Adrenal gland (tissue), 12 donors: ENCODE results near the gene MED12L. TPM values are rescaled to one million over a fixed set of nuclear protein-coding genes. Genes with fewer than 3 reads are reported as not detected.

Experiments used
- DNase-seq, 7 donors: peaks; one replicate each; pipeline ENCODE4 v3.0.0-alpha.2; 2019 to 2020
- H3K27ac ChIP-seq, 5 donors: fragments of 200-600 bp; sonication (generic) in 4 of 5; 1 replicate in 3 of 5; 2 replicates in 2 of 5; pipeline versions ENCODE4 v1.5.1 to v1.8.0; 2016 to 2020; ENCODE audit warnings: mild to moderate bottlenecking in 1 of 5
- H3K27me3 ChIP-seq: fragments of 200-600 bp; 2 replicates; pipeline ENCODE4 v1.8.0; 2021
- H3K36me3 ChIP-seq, 2 donors: fragments of 200-600 bp; replicated peaks in 1 of 2; 1 replicate in 1 of 2; 2 replicates in 1 of 2; pipeline versions ENCODE4 v1.5.1 to v1.8.0; 2018 to 2022
- H3K4me1 ChIP-seq, 2 donors: fragments of 200-600 bp; replicated peaks in 1 of 2; 1 replicate in 1 of 2; 2 replicates in 1 of 2; pipeline versions ENCODE4 v1.5.1 to v1.8.0; 2018 to 2021
- H3K4me3 ChIP-seq, 4 donors: fragments of 200-600 bp; sonication (generic) in 3 of 4; one replicate each; pipeline ENCODE4 v1.5.1; 2016 to 2018
- H3K9me3 ChIP-seq, 3 donors: fragments of 200-600 bp; sonication (generic) in 1 of 3; replicated peaks in 1 of 3; 1 replicate in 2 of 3; 2 replicates in 1 of 3; pipeline versions ENCODE4 v1.5.1 to v1.8.0; 2016 to 2021
- CTCF ChIP-seq, 6 experiments: fragments of 450-650 bp in 4 of 6; fragments of 200-600 bp in 2 of 6; sonication (generic) in 1 of 6; IDR thresholded peaks; 1 replicate in 5 of 6; 2 replicates in 1 of 6; pipeline versions ENCODE4 v1.5.1 to v1.8.0; 2016 to 2021; ENCODE audit warnings: antibody characterized with exemption in 6 of 6, mild to moderate bottlenecking in 2 of 6, moderate library complexity in 1 of 6
- POLR2A ChIP-seq, 2 donors: fragments of 450-650 bp; IDR thresholded peaks; one replicate each; pipeline ENCODE4 v1.6.1; 2017; ENCODE audit warnings: antibody characterized with exemption in 2 of 2, mild to moderate bottlenecking in 2 of 2, moderate library complexity in 1 of 2
- WGBS, 4 donors: extraction: QIAGEN DNeasy Blood & Tissue Kit in 2 of 4; methylation state at CpG; one replicate each; pipeline versions ENCODE4 v1.1.5 to v1.1.7; 2013 to 2017; 5-methylcytosine and 5-hydroxymethylcytosine counted together
- intact Hi-C, 2 donors: fragments of 100-400 bp; cut with DNase I; formaldehyde crosslinking; loops; one replicate each; pipeline versions ENCODE4 v1.14.1 to v1.15.0; 2022 to 2023
- polyA plus RNA-seq, 3 donors: library from polyadenylated mRNA; stranded (reverse); fragments of 200-250 nt in 2 of 3; fragments of 350-450 nt in 1 of 3; fragmentation: Illumina TruSeq in 1 of 3; extraction: RNeasy Lipid Tissue Mini Kit (QIAGEN cat#74804) in 1 of 3; gene quantifications; one replicate each; pipeline ENCODE4 v1.2.3, GENCODE V29; 2013 to 2014
- total RNA-seq, 9 donors: library from RNA; depleted of rRNA in 4 of 9; stranded (reverse); fragments of >200 nt in 4 of 9; fragments of 120-200 nt in 1 of 9; fragmentation: NEBNext Ultra II Directional in 1 of 9; extraction: Animal tissue kit (Norgen Biotek cat#: 25700) in 1 of 9; gene quantifications; one replicate each; pipeline versions ENCODE4 v1.1.0 to v1.2.4, GENCODE V29; 2013 to 2023
- donor health status: healthy with polysubstance abuse.
- donor health status: Bipolar disorder and iron deficiency.
- donor health status: DM: yes; HTN: yes; CAD: no.
- donor health status: DM: no; HTN: no; CAD: no.
- donor health status: DM: no; HTN: no; CAD: no.
- donor health status: DM: yes; HTN: yes; CAD: no.

Gene MED12L
- total and polyA plus RNA-seq, 12 donors, result 0.77 to 25.0 (median 6.3) TPM

GRCh38 chr3:151395806-151396205 is 310.3 kb downstream of the MED12L start:
- H3K27me3 ChIP-seq, result no peaks in the 10 kb centered on the region
- 87 to 93% (median 90%) methylated on average over 3 of the region's 3 CpGs for WGBS, 4 donors
- H3K9me3 ChIP-seq, result no peaks in the 10 kb centered on the region
- no peak overlapping the region for H3K4me3 ChIP-seq
- DNase-seq, result no peak
- H3K4me1 ChIP-seq, result no peaks in the 10 kb centered on the region
- TF ChIP-seq CTCF (IDR thresholded peaks at IDR 0.05), result no peak
- no peak for TF ChIP-seq POLR2A (IDR thresholded peaks at IDR 0.05)
- H3K36me3 ChIP-seq, result no peaks in the 10 kb centered on the region
- no peak overlapping the region for H3K27ac ChIP-seq
- intact Hi-C loops, result no loop called here

- no peak overlapping the region for H3K27ac ChIP-seq
- no peak for DNase-seq
- H3K36me3 ChIP-seq, result no peaks in the 10 kb centered on the region
- no peaks in the 10 kb centered on the region for H3K4me1 ChIP-seq
- WGBS, 4 donors, result 78 to 85% (median 82%) methylated on average over 5 of the region's 5 CpGs
- no peaks in the 10 kb centered on the region for H3K9me3 ChIP-seq
- H3K4me3 ChIP-seq, result no peak overlapping the region
- intact Hi-C loops, result no loop called here
- TF ChIP-seq CTCF (IDR thresholded peaks at IDR 0.05) (no peak), POLR2A (IDR thresholded peaks at IDR 0.05) (no peak)
- no peaks in the 10 kb centered on the region for H3K27me3 ChIP-seq
These were observed 313.4 kb downstream of the MED12L start for GRCh38 chr3:151398895-151399294.

GRCh38 chr3:151400341-151400740 is 314.9 kb downstream of the MED12L start:
- Histone ChIP-seq H3K4me1 (no peaks in the 10 kb centered on the region), H3K4me3 (no peak overlapping the region), H3K27me3 (no peaks in the 10 kb centered on the region), H3K9me3 (no peaks in the 10 kb centered on the region), H3K36me3 (no peaks in the 10 kb centered on the region), H3K27ac (no peak overlapping the region)
- intact Hi-C loops, result no loop called here
- no peak for TF ChIP-seq POLR2A (IDR thresholded peaks at IDR 0.05)
- TF ChIP-seq CTCF (IDR thresholded peaks at IDR 0.05), result no peak
- WGBS, 4 donors, result 92 to 95% (median 94%) methylated on average over 4 of the region's 4 CpGs
- DNase-seq, result no peak

GRCh38 chr3:151402349-151402748 is 316.9 kb downstream of the MED12L start:
- H3K36me3 ChIP-seq, result no peaks in the 10 kb centered on the region
- H3K4me1 ChIP-seq, result no peaks in the 10 kb centered on the region
- H3K9me3 ChIP-seq, result no peaks in the 10 kb centered on the region
- intact Hi-C loops, result no loop called here
- no peak for TF ChIP-seq CTCF (IDR thresholded peaks at IDR 0.05)
- TF ChIP-seq POLR2A (IDR thresholded peaks at IDR 0.05), result no peak
- H3K4me3 ChIP-seq, result no peak overlapping the region
- WGBS, 4 donors, result 85 to 91% (median 88%) methylated on average over 3 of the region's 3 CpGs
- DNase-seq, result no peak
- no peaks in the 10 kb centered on the region for H3K27me3 ChIP-seq
- H3K27ac ChIP-seq, result no peak overlapping the region
